SK-N-SH treated with all-trans-retinoic acid at 6 μM for 48 hours (cell line): ENCODE data around the gene PPP4R1.

Experiments used
- ARNTL ChIP-seq: fragments of 450-650 bp; formaldehyde crosslinking; IDR thresholded peaks from 2 replicates; pipeline ENCODE4 v1.5.0; 2020; ENCODE audit warnings: low read depth, mild to moderate bottlenecking, moderate library complexity, borderline replicate concordance
- CREB5 ChIP-seq: fragments of 250-450 bp; sonication (Bioruptor Pico); IDR thresholded peaks from 2 replicates; pipeline ENCODE4 v1.5.1; 2020; ENCODE audit warnings: low read depth, mild to moderate bottlenecking, moderate library complexity
- CSDC2 ChIP-seq: fragments of 250-450 bp; sonication (Bioruptor Pico); IDR thresholded peaks from 2 replicates; pipeline ENCODE4 v1.5.0; 2020; ENCODE audit warnings: mild to moderate bottlenecking, moderate library complexity
- CSRNP3 ChIP-seq: fragments of 250-450 bp; sonication (Bioruptor Pico); IDR thresholded peaks from 2 replicates; pipeline ENCODE4 v1.5.1; 2021; ENCODE audit warnings: mild to moderate bottlenecking, moderate library complexity
- GLIS3 ChIP-seq: fragments of 250-450 bp; sonication (Bioruptor Pico); IDR thresholded peaks from 2 replicates; pipeline ENCODE4 v1.5.0; 2020; ENCODE audit warnings: mild to moderate bottlenecking, moderate library complexity
- PATZ1 ChIP-seq: fragments of 250-450 bp; sonication (Bioruptor Pico); IDR thresholded peaks from 2 replicates; pipeline ENCODE4 v1.8.0; 2020; ENCODE audit warnings: mild to moderate bottlenecking, moderate library complexity, borderline replicate concordance
- POU6F1 ChIP-seq: fragments of 250-450 bp; sonication (Bioruptor Pico); IDR thresholded peaks from 2 replicates; pipeline ENCODE4 v1.8.0; 2021; ENCODE audit warnings: low read depth, mild to moderate bottlenecking, moderate library complexity, borderline replicate concordance
- PPARA ChIP-seq: fragments of 250-450 bp; sonication (Bioruptor Pico); IDR thresholded peaks from 2 replicates; pipeline ENCODE4 v1.5.0; 2020; ENCODE audit warnings: mild to moderate bottlenecking, borderline replicate concordance
- RARB ChIP-seq: fragments of 250-450 bp; sonication (Bioruptor Pico); IDR thresholded peaks from 2 replicates; pipeline ENCODE4 v1.8.0; 2021; ENCODE audit warnings: mild to moderate bottlenecking, moderate library complexity
- SNAI2 ChIP-seq: fragments of 250-450 bp; sonication (Bioruptor Pico); IDR thresholded peaks from 2 replicates; pipeline ENCODE4 v1.5.0; 2020; ENCODE audit warnings: mild to moderate bottlenecking, moderate library complexity
- TCF4 ChIP-seq: fragments of 250-450 bp; sonication (Bioruptor Pico); IDR thresholded peaks from 2 replicates; pipeline ENCODE4 v1.8.0; 2021; ENCODE audit warnings: mild to moderate bottlenecking, moderate library complexity, borderline replicate concordance
- TSHZ2 ChIP-seq: fragments of 250-450 bp; sonication (Bioruptor Pico); IDR thresholded peaks from 2 replicates; pipeline ENCODE4 v1.5.0; 2020; ENCODE audit warnings: mild to moderate bottlenecking, moderate library complexity
- ZNF565 ChIP-seq: fragments of 450-650 bp; formaldehyde crosslinking; conservative IDR thresholded peaks from 2 replicates; pipeline ENCODE4 v1.5.0; 2020; ENCODE audit warnings: low read depth, mild to moderate bottlenecking, moderate library complexity
- ZNF8 ChIP-seq: fragments of 450-650 bp; formaldehyde crosslinking; IDR thresholded peaks from 2 replicates; pipeline ENCODE4 v1.5.0; 2020; ENCODE audit warnings: mild to moderate bottlenecking, moderate library complexity

GRCh38 chr18:9612977-9613376, 1.4 kb downstream of the PPP4R1 start:
- TF ChIP-seq TCF4 (CRISPR knock-in tag) (no peak), POU6F1 (CRISPR knock-in tag) (no peak), ZNF565 (CRISPR knock-in tag) (no peak), RARB (CRISPR knock-in tag) (no peak), PPARA (no peak), ARNTL (CRISPR knock-in tag) (no peak), CREB5 (no peak), PATZ1 (CRISPR knock-in tag) (no peak), ZNF8 (CRISPR knock-in tag) (no peak), CSRNP3 (no peak), SNAI2 (CRISPR knock-in tag) (no peak), CSDC2 (CRISPR knock-in tag) (no peak), TSHZ2 (CRISPR knock-in tag) (no peak), GLIS3 (CRISPR knock-in tag) (no peak)
